Activated CD8-positive, alpha-beta memory T cell treated with anti-CD3 and anti-CD28 coated beads for 24 hours (primary cell): Measurements from ENCODE around the gene SIX2.
A peak's percentile ranks its signal among the peaks of the same experiment; 100 is the strongest.
"Not testable (repeated sequence)": the region's sequence is repeated elsewhere in the genome, so short reads cannot be mapped to it uniquely, and the experiment has no call there.

Source experiments
- DNase-seq: peaks from one replicate; pipeline ENCODE4 v3.0.0-alpha.2; 2020

Gene SIX2

DNA sequence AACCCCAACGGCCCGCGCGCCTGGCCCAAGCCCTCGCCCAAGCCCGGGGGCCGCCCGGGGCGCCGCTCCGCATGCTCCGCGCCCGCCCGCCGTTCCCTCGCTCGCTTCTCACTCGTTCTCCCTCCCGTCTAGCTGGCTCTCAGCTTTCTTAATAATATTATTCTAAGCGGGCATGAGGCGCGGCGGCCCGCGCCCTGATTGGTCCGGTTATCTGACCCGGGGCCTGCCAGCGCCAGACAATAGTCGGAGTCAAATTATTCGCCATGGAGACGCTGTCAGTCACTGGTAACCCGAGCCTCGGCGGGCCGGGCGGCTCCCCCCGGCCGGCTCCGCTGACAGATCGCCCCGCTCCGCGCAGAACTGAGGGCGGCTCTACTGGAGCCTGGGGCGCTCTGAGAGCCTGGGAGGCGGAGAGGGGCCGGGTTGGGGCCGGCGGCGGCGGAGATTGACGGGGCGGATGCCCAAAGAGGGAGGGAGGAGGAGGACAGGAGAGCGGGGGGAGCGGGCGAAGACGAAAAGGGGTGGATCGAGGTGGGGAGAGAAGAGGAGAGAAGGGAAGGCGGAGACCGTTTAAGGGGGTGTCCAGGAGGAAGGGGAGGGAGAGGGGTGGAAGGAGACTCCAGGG lies at the start of gene SIX2:
Gene SIX2 (minus strand): TSS at position 150 of the 625 bp plus-strand sequence. CDS start 342 bp downstream, outside the sequence.
- peak; percentile 61 for DNase-seq

- no peak for DNase-seq
These were observed 45.9 kb upstream of the SIX2 start for GRCh38 chr2:45055162-45055605.

DNA sequence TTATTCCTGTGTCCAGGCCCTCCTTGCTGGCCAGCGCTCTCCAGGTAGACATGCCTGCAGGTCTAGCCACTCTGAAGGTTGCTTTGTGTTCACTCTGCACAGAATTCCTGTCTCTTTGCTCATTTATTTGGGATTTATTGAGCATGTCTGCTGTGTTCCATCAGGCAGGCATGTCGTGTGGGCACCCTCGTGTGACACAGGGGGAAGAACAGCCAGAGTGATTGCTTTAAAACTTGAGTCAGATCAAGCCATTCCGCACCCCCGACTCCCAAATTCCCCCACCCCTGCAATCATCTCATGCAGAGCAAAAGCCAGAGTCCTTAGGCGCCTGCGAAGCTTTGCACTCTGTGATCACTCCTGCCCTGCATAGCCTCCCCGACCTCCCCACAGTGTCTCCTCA lies 44.7 kb upstream of the SIX2 start:
- no peak for DNase-seq

GRCh38 chr2:45052388-45052928 lies 43.2 kb upstream of the SIX2 start:
- no peak for DNase-seq

GRCh38 chr2:45049569-45050336 lies 40.5 kb upstream of the SIX2 start:
- no peak for DNase-seq

- DNase-seq: no peak
These were observed 38.0 kb upstream of the SIX2 start for GRCh38 chr2:45047301-45047700.

GRCh38 chr2:45046786-45047185 lies 37.5 kb upstream of the SIX2 start:
- no peak for DNase-seq

- no peak for DNase-seq
These were observed 36.5 kb upstream of the SIX2 start for GRCh38 chr2:45045706-45046105.

DNA sequence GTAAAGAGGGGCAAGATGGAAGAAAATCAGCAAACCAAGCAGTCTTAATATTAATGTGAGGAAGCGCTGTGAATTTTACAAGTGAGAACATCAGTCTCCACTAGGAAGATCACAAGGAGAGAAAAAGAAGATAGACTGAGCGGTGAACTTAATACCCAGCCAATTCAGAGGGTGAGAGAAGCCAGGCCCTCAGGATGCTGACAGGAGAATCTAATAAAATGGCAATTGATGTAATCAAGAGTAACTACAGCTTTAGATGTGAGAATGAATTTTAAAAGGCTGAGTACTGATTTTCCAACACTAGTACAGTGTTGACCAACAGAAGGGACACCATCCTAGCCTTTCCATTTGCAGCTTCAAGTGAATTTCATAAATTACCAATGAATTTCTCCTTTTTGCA lies 35.7 kb upstream of the SIX2 start:
- DNase-seq: no peak

DNA sequence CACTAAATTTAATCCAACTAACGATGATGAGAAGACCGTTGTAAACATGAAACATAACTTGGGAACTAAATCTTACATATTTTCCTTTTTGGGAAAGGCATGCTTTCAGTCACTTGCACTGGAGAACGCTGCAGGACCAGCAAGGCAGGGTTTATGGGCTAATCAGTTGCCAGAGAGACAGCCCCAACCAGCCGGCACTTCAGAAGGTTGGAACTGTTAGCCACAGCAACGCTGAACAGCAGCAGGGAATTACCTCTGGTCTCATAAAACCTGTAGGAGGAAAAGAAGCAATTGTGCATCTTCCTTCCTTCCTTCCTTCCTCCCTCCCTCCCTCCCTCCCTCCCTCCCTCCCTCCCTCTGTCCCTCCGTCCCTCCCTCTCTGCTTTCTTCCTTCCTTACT lies 33.9 kb upstream of the SIX2 start:
- no peak for DNase-seq

- DNase-seq: no peak
These were observed 33.1 kb upstream of the SIX2 start for GRCh38 chr2:45042401-45042800.

GRCh38 chr2:45040786-45041185 lies 31.5 kb upstream of the SIX2 start:
- no peak for DNase-seq

DNA sequence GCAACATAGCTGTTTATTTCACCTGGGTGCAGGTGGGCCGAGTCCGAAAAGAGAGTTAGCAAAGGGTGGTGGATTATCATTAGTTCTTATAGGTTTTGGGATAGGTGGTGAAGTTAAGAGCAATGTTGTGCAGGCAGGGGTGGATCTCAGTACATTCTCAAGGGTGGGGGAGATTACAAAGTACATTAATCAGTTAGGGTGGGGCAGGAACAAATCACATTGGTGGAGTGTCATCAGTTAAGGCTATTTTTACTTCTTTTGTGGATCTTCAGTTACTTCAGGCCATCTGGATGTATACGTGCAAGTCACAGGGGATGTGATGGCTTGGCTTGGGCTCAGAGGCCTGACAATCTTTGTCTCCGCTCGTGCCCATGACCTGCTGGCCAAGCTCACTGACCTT lies 30.6 kb upstream of the SIX2 start:
- not testable (repeated sequence) for DNase-seq

GRCh38 chr2:45038861-45039260 lies 29.6 kb upstream of the SIX2 start:
- not testable (repeated sequence) for DNase-seq

- DNase-seq: no peak
These were observed 24.1 kb upstream of the SIX2 start for GRCh38 chr2:45033302-45033701.

DNA sequence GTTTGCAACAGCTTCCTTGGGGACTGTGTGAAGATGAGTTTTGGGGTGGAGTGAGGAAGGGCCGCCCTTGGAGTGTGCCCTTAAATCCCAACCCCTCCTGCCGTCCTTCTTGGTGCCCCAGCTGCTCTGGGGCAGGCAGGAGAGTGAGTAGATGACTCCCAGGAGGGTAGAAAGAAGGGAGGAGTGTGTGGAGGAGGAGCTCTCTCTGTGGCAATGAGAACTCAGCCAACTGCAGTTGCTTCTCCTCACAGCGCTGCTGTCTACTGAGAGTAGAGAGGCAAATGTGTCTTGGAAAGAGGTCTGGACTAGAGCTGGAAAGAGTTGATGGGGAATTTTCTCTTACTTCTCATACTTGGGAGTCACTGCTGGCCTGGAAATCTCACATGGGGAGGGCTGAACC lies 21.8 kb upstream of the SIX2 start:
- DNase-seq: no peak

- no peak for DNase-seq
These were observed 21.3 kb upstream of the SIX2 start for GRCh38 chr2:45030553-45030952.

- no peak for DNase-seq
These were observed 20.0 kb upstream of the SIX2 start for GRCh38 chr2:45029215-45029614.

DNA sequence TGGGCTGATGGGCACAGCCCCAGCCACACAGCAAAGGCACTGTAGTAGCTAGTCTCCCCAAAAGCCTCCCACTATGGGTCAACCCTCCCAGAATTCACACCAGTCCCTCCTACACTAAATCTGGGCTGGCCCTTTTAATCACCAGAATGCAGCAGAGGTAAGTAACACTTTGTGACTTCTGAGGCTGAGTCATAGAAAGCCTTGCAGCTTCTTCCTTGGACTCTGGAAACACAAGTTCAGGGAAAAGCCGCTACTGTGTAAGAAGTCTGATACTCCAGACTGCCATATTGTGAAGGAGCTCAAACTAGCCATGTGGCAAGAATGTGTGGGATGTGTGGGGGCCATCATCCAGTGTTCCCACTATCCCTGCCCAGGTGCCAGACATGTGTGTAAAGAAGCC lies 19.0 kb upstream of the SIX2 start:
- no peak for DNase-seq

- no peak for DNase-seq
These were observed 17.7 kb upstream of the SIX2 start for GRCh38 chr2:45026924-45027450.

DNA sequence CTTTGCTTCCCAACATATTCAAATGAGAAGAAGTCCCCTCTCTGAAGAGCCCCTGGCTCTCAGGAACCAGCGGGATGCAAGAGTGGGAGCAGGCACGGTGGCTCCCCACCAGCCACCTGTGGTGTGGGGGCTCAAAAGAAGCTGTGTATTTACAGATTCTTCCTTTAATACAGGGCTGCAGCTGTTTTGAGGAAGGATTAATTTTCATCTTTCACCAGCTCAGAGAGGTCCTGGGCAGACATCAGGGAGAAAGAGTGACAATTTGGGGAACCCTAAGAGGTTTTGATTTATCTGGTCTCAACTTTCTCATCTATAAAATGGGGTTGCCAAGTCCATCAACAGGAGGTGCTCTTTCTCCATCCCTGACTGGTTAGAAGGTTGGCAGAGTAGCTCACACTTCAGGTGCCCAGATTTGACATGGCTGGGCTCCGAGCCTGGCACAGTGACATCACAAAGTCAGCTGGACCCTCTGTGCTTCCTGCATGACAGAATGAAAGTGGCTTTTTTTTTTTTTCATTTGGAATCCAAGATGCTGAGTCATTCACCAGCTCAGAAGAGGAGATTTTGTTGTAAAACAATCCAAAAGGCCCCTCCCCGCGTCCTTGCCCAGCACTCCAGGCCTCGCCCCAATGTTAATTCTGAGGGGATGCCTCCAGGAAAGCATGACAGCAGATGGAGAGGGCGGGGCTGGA lies 15.5 kb upstream of the SIX2 start:
- no peak for DNase-seq

- no peak for DNase-seq
These were observed 14.8 kb upstream of the SIX2 start for GRCh38 chr2:45024097-45024496.

- no peak for DNase-seq
These were observed 11.2 kb upstream of the SIX2 start for GRCh38 chr2:45020439-45020838.
